GM20000 (cell line): ENCODE measurements around the gene KSR2.

Experiments
- DNase-seq: peaks from one replicate; pipeline ENCODE4 v3.0.0; 2012; ENCODE audit warnings: low spot score
- TF ChIP-seq, protein P1 (sequence below): IDR thresholded peaks from 2 replicates; pipeline ENCODE4 v1.5.1; 2012; ENCODE audit warnings: mild to moderate bottlenecking, control low read depth; ENCODE audit errors: extremely low read depth, missing control alignments

Gene KSR2

GRCh38 chr12:117820216-117820907, 148.4 kb downstream of the KSR2 start:
- DNase-seq: no peak
- TF ChIP-seq, protein P1, sequence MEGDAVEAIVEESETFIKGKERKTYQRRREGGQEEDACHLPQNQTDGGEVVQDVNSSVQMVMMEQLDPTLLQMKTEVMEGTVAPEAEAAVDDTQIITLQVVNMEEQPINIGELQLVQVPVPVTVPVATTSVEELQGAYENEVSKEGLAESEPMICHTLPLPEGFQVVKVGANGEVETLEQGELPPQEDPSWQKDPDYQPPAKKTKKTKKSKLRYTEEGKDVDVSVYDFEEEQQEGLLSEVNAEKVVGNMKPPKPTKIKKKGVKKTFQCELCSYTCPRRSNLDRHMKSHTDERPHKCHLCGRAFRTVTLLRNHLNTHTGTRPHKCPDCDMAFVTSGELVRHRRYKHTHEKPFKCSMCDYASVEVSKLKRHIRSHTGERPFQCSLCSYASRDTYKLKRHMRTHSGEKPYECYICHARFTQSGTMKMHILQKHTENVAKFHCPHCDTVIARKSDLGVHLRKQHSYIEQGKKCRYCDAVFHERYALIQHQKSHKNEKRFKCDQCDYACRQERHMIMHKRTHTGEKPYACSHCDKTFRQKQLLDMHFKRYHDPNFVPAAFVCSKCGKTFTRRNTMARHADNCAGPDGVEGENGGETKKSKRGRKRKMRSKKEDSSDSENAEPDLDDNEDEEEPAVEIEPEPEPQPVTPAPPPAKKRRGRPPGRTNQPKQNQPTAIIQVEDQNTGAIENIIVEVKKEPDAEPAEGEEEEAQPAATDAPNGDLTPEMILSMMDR: no peak

- TF ChIP-seq, protein P1: no peak
- no peak for DNase-seq
These were observed 149.6 kb downstream of the KSR2 start for GRCh38 chr12:117819160-117819559.

DNA sequence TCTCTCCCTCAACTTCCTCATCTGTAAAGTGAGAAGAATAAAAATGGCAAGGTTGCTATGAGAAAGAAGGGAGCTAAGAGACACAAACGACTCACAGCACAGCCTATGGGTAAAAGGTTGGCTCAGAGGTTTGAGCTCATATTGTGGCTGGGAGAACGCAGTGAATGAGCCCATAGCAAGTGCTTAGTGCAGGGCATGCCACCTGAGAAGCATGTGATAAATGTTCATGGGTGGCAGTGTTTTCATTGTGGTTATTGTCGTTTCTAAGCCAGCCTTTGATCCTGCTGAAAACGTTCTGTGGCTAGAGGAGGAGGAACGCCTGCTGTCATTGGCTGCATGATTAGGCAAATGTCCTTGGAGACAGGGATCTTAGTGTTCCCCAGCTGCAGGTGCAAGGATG, 150.4 kb downstream of the KSR2 start:
- TF ChIP-seq, protein P1: no peak
- DNase-seq: no peak

DNA sequence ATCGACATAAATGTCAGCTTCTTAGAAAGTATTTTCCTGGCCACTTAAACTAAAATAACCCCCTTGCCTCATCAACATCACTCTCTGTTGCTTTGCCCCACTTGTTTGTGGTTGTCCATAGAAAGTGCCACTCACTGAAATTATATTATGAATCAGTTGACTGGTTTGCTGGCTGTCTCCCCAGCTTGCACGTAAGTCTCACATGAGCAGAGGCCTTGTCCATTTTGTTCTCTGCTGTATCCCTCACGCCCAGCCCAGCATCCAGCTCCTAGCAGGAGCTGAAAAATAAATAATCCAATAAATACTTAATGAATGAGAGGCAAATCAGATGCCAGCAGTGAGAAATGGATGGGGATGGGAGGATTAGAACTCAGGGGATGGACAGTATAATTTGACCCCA, 159.3 kb downstream of the KSR2 start:
- no peak for DNase-seq

GRCh38 chr12:117807946-117808345, 160.8 kb downstream of the KSR2 start:
- TF ChIP-seq, protein P1: no peak
- DNase-seq: no peak

More for the DNA sequence above, 159.3 kb downstream of the KSR2 start:
- TF ChIP-seq, protein P1: no peak

DNA sequence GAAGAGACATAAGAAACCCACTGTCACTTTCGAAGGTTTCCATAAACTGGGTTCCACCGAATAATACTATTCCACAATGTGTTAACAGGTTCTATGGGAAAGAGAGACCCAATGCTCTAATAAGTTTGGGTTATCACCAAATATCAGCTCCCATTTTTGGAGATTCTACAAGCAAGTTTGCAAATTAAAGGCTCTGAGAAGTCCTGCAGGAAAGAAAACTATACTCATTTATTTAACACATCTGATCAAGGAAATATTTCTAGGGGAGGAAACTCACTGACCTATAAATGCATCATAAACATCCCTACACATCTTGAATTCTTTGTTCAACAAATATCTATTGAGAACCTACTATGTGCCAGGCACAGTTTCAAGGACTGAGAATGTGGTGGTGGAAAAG, 161.4 kb downstream of the KSR2 start:
- TF ChIP-seq, protein P1: no peak
- no peak for DNase-seq

DNA sequence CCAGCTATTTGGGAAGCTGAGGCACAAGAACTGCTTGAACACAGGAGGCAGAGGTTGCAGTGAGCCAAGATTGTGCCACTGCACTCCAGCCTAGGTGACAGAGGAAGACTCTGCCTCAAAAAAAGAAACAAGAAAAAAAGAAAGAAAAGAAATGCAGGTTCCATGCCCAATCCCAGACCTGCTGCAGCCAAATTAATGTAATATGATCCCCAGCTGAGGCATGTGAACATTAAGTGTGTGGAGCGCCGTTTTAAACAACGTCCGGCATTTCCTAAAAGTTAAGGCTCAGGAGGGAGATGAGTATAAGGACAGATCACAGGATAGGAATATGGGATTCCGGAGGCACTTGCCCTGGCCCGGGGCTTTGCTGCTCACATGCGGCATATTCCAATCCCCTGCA, 162.9 kb downstream of the KSR2 start:
- TF ChIP-seq, protein P1: no peak
- DNase-seq: no peak
